Tibial artery (tissue), 4 donors: ENCODE measurements around the gene TRIOBP.

Source experiments
- DNase-seq, 2 donors: peaks; one replicate each; pipeline ENCODE4 v3.0.0-alpha.2; 2019
- H3K27ac ChIP-seq, 2 donors: fragments of 200-600 bp; sonication (generic) in 1 of 2; 1 replicate in 1 of 2; 2 replicates in 1 of 2; pipeline ENCODE4 v1.5.1; 2018 to 2019; ENCODE audit warnings: mild to moderate bottlenecking in 1 of 2
- H3K27me3 ChIP-seq, 2 donors: fragments of 200-600 bp; sonication (generic) in 1 of 2; one replicate each; pipeline versions ENCODE4 v1.5.1 to v1.6.0; 2016 to 2019
- H3K36me3 ChIP-seq, 3 donors: fragments of 200-600 bp; sonication (generic) in 2 of 3; one replicate each; pipeline ENCODE4 v1.5.1; 2016 to 2019; ENCODE audit warnings: mild to moderate bottlenecking in 2 of 3
- H3K4me1 ChIP-seq, 4 donors: fragments of 200-600 bp; sonication (generic) in 2 of 4; 1 replicate in 3 of 4; 2 replicates in 1 of 4; pipeline ENCODE4 v1.5.1; 2016 to 2019
- H3K4me3 ChIP-seq, 2 donors: fragments of 200-600 bp; sonication (generic) in 1 of 2; 1 replicate in 1 of 2; 2 replicates in 1 of 2; pipeline ENCODE4 v1.5.1; 2018 to 2019; ENCODE audit warnings: mild to moderate bottlenecking in 2 of 2
- H3K9me3 ChIP-seq, 3 donors: fragments of 200-600 bp; sonication (generic) in 1 of 3; one replicate each; pipeline ENCODE4 v1.5.1; 2016 to 2019
- CTCF ChIP-seq, 2 experiments: fragments of 200-600 bp in 1 of 2; fragments of 450-650 bp in 1 of 2; IDR thresholded peaks; one replicate each; pipeline ENCODE4 v1.5.1; 2017 to 2019; ENCODE audit warnings: antibody characterized with exemption in 2 of 2, mild to moderate bottlenecking in 1 of 2, moderate library complexity in 1 of 2
- intact Hi-C: fragments of 100-400 bp; cut with DNase I; formaldehyde crosslinking; loops from one replicate; pipeline ENCODE4 v1.15.0; 2023; ENCODE audit warnings: low total_unique reads

Gene TRIOBP

GRCh38 chr22:37804881-37805809 is 108.3 kb downstream of the TRIOBP start:
- Histone ChIP-seq H3K4me3 (peak overlapping the region; percentile 51 to 60), H3K4me1 (peaks cover 0 to 71% (median 49%) of the 10 kb centered on the region in 4 donors), H3K9me3 (no peaks in the 10 kb centered on the region), H3K27me3 (peaks cover 0 to 5% of the 10 kb centered on the region in 2 donors), H3K36me3 (no peaks in the 10 kb centered on the region), H3K27ac (peak overlapping the region; percentile 67 to 83)
- DNase-seq: peak; percentile 84 to 94
- no peak for TF ChIP-seq CTCF (IDR thresholded peaks at IDR 0.05)
- intact Hi-C loops: no loop called here

DNA sequence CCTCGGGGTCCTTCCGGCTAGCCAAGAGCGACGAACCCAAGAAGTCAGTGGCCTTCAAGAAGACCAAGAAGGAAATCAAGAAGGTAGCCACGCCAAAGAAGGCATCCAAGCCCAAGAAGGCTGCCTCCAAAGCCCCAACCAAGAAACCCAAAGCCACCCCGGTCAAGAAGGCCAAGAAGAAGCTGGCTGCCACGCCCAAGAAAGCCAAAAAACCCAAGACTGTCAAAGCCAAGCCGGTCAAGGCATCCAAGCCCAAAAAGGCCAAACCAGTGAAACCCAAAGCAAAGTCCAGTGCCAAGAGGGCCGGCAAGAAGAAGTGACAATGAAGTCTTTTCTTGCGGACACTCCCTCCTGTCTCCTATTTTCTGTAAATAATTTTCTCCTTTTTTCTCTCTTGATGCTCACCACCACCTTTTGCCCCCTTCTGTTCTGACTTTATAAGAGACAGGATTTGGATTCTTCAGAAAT is 109.0 kb downstream of the TRIOBP start:
- intact Hi-C loops: no loop called here
- DNase-seq: no peak
- TF ChIP-seq CTCF (IDR thresholded peaks at IDR 0.05): no peak
- Histone ChIP-seq H3K27me3 (peaks cover 0 to 5% of the 10 kb centered on the region in 2 donors), H3K36me3 (no peaks in the 10 kb centered on the region), H3K9me3 (no peaks in the 10 kb centered on the region), H3K4me1 (peaks cover 0 to 71% (median 49%) of the 10 kb centered on the region in 4 donors), H3K27ac (peak overlapping the region; percentile 67 to 83), H3K4me3 (peak overlapping the region; percentile 51 to 60)

DNA sequence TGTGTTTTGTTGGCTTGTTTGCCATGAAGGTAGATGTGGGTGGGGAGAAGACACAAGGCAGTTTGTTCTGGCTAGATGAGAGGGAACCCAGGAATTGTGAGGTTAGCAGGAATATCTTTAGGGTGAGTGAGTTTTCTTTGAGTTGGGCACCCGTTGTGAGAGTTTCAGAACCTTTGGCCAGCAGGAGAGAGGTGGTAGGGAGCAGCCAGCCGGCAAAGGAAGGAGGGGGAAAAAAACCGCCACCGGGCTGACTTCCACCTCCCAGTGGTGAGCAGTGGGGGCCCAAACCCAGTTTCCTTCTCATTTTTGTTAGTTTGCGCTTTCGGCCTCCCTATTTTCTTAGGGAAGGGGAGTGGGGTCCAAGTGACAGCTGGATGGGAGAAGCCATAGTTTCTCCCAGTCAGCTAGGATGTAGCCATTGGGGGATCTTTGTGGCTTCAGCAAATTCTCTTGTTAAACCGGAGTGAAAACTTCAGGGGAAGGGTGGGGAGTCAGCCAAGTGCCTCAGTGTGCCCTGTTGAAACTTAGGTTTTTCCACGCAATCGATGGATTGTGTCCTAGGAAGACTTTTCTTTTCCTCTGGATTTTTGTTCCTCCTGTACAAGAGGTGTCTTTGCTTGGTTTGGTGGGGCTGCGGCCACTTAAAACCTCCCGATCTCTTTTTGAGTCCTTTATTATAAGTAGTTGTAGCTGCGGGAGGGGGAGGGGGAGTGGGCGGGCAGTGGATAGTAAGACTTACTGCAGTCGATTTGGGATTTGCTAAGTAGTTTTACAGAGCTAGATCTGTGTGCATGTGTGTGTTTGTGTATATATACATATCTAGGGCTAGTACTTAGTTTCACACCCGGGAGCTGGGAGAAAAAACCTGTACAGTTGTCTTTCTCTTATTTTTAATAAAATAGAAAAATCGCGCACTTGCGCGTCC is 109.8 kb downstream of the TRIOBP start:
- peak overlapping the region; percentile 69 to 83 for H3K27ac ChIP-seq
- peaks cover 0 to 71% (median 49%) of the 10 kb centered on the region in 4 donors for H3K4me1 ChIP-seq
- TF ChIP-seq CTCF (IDR thresholded peaks at IDR 0.05): no peak
- peaks cover 0 to 5% of the 10 kb centered on the region in 2 donors for H3K27me3 ChIP-seq
- H3K9me3 ChIP-seq: no peaks in the 10 kb centered on the region
- intact Hi-C loops: no loop called here
- H3K4me3 ChIP-seq: peak overlapping the region; percentile 51 to 60
- H3K36me3 ChIP-seq: no peaks in the 10 kb centered on the region
- DNase-seq: no peak

DNA sequence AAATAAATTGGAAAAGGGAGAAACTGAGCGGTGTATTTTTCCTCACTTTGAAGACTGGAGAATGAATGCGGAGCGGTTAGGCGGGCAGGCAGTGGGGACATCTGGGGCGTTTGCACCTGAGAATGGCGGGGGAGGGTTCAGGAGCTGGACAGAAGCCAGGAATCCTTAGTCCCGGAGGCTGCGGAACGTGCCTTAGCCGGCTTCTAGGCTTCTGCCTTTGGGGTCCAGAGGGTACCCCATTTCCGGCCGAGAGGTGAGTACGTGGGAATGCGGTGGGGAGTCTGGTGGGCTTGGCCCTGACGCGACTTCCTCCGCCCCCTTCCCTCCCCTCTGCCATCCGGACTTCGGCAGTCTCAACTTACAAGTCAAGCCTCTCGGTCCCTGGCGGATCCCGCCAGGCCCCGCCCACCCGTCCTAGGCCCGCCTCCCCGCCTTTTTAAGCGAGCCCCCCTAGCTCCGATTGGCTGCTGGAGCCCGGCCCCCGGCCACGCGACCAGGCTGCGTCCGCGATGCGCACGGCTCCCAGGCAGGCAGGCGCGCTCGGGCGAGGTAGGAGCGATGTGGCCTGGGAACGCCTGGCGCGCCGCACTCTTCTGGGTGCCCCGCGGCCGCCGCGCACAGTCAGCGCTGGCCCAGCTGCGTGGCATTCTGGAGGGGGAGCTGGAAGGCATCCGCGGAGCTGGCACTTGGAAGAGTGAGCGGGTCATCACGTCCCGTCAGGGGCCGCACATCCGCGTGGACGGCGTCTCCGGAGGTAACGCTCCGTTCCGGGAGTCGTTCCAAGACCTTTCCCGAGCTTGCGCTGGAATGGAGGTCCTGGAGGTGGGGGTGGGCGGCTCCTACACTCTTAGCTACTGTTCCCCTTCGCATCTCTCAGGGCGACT is 110.8 kb downstream of the TRIOBP start, which contains the start of gene GCAT:
TSS of gene GCAT (plus strand) at position 525 of the 884 bp plus-strand sequence. CDS start at position 559, 34 bp downstream.
- no peaks in the 10 kb centered on the region for H3K36me3 ChIP-seq
- DNase-seq: peak; percentile 95 to 98
- H3K4me1 ChIP-seq: peaks cover 0 to 63% (median 41%) of the 10 kb centered on the region in 4 donors
- peaks cover 0 to 2% of the 10 kb centered on the region in 2 donors for H3K27me3 ChIP-seq
- H3K4me3 ChIP-seq: peak within 1 kb of the TSS; percentile 51 to 60
- TF ChIP-seq CTCF (IDR thresholded peaks at IDR 0.05): no peak
- intact Hi-C loops: no loop called here
- no peaks in the 10 kb centered on the region for H3K9me3 ChIP-seq
- peak within 1 kb of the TSS; percentile 69 to 83 for H3K27ac ChIP-seq
